HL-60/S4 (cell line): ENCODE results near the gene ENOX1.
"Not testable (repeated sequence)": the region's sequence is repeated elsewhere in the genome, so short reads cannot be mapped to it uniquely, and the experiment has no call there.

Source experiments
- in situ Hi-C: fragments of 300-500 bp; cut with MboI; formaldehyde crosslinking; loops from 2 replicates; pipeline ENCODE4 v1.14.3; 2022; ENCODE audit warnings: low sequenced_read_pairs

ENOX1 gene

DNA sequence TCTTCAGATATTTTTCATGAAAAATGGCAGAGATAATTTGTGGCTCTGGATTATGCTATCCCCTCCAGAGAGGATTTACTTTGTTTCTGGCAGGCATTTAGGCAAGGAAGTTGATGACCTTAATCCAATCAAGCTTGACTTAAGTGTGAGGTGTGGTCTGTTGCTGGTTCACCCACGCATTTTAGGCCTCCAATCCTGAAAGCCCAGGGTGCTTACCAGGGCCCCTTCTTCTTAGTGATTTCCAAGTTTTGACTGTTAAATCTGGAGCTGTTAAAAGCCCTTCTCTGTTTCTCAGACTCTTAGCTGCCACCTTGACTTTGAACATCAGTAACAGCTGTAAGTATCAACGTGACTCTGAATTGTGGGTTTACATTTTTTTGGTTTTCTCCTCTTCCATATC is 601.5 kb downstream of the ENOX1 start:
- in situ Hi-C loops, result no loop called here

DNA sequence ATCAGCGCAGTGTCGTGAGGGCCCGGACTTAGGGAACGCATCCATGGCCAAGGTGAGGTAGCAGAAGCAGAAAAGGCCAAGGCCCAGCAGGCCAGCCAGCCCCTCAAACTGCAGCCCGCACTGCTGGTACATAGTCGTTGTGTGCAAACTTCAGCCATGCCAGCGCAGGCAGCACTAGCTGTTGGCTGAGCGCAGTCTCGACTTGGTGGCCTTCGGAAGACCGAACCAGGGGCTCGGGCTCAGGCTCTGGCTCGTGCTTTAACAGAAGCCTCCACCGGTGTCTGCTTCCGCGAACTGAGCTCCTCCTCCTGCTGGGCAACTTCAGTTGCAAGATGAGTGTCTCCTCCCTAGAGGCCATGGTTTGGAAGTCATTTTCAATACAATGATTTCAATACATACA is 605.9 kb downstream of the ENOX1 start:
- in situ Hi-C loops, result no loop called here

DNA sequence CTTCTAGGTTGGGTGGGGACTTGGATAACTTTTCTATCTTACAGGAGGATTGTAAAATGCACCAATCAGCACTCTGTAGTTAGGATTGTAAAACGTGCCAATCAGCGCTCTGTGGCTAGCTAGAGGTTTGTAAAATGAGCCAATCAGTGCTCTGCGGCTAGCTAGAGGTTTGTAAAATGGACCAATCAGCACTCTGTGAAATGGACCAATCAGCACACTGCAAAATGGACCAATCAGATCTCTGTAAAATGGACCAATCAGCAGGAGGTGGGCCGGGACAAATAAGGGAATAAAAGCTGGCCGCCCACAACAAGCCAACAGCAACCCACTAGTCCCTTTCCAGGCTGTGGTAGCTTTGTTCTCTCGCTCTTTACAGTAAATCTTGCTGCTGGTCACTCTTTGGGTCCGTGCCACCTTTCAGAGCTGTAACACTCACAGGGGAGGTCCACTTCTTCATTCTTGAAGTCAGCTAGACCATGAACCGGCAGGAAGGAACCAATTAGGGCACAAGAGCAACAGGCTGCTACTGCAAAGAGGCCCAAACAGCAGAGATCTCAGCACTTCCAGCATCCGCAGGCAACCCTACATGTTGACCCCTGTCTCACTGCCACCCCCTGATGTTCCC is 606.6 kb downstream of the ENOX1 start:
- in situ Hi-C loops, result no loop called here

DNA sequence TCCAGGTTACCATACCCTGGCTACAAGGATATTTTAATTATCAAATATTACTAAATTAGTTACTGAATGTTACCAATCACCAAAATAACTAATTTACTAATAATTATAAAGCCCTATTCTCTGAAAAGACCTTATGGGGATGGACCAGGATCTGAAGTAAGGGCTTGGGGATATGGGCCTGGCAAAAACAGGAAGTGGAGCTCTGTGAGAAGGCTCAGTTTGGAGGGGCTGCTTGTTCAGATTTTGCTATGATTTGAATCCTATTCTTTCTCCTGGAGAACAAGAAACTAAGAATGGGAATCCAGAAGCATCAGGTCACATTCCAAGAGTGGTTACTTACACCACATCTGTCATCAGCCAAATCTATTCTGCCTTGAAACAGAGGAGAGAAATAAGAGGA is 615.3 kb downstream of the ENOX1 start:
- in situ Hi-C loops, result no loop called here

DNA sequence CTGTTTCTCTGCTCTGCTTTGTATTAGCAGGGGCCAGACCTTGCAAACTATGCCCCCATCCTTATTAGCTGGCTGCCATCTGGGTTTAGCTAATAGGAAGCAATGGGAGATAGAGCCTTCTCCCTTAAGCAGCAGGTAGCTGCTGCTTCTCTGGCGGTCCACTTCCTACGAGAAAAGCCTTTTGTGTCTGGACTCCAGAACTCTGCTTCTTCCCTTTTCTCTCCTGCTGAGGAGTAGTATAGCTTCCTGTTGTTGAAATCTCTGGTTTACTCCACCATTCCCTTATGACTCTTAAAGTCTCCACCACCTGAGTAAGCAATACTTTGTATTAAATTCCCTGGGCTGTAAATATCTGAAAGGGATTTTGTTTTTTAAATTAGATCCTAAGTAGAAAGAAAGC is 616.3 kb downstream of the ENOX1 start:
- in situ Hi-C loops, result no loop called here

DNA sequence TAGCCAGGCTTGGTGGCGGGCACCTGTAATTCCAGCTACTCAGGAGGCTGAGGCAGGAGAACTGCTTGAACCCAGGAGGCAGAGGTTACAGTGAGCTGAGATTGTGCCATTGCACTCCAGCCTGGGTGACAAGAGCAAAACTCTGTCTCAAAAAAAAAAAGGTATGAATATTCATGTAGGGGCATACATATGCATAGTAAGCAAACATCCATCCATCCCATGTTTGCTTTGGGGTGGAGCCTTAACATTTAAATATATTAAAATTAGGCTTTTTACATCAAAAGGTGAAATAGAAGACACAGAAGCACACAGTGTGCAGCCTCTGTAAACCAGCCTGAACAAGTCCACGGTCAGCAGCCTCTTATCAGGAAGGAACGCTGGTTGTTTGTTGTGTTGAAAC is 618.3 kb downstream of the ENOX1 start:
- in situ Hi-C loops, result not testable (repeated sequence)

DNA sequence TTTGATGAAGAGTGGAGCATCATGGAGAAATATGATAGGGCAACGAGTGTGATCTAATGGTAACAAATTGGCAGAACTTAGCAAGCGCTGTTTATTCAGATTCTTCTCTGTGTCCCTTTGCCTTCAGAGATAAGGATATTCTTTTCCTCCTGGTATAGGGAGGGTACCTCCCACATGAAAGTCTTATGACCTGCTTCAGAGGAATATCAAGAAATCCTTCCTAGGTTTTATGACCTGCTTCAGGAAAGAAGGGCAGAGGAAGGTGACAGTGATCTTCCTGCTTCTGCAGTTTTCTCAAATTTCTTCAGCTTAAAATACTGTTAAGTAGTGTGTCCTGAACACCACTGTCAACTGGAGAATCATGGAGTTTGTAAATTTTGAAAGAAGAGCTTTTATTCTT is 619.0 kb downstream of the ENOX1 start:
- in situ Hi-C loops, result no loop called here

DNA sequence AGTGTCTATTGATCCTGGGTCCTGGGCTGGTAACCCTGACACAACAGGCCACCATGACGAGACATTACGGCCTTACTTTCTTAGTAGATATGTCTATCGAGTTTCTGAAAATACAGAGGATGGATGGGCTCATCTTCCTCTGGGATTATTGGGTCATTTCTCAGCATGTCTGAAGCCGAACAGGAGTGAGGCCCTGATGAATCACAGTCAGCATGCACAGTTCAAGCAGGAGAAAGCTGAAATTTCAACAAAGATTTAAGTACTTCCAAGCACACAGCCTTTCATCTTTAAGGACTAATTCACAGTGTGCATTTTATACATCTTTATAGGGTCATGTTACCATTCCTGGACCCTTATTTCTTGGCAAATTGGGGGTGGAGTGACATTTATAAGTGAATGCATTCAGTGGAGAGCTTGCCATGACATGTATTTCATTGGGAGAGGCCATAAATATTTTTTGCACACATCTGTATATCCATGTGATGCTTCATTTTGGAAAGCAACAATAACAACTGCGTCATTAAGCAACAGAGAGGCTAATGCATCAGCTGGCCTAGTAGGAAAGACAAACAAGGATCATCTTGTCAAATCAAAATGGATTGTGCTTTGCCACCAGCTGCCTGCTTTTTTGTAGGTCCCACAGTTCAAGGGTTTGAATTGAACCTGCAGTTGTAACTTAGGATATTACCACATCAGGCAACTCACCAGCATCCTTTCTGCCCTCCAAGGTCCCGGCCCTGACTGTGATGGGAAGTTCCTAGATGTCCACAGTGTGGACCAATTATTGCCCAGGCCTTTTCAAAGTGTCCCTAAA is 619.9 kb downstream of the ENOX1 start:
- in situ Hi-C loops, result no loop called here
